PFSK-1 (cell line): ENCODE data around the gene CDKL5.

Experiments used
- POLR2AphosphoS5 ChIP-seq: IDR thresholded peaks from 2 replicates; pipeline ENCODE4 v1.6.1; 2012; ENCODE audit warnings: low read depth, mild to moderate bottlenecking, control low read depth, low read length, moderate library complexity
- TAF1 ChIP-seq: IDR thresholded peaks from 2 replicates; pipeline ENCODE4 v1.6.1; 2012; ENCODE audit warnings: low read length, control low read depth, borderline replicate concordance; ENCODE audit not compliant: insufficient read depth
- TF ChIP-seq, protein P1 (sequence below), 2 experiments: IDR thresholded peaks; 2 replicates each; pipeline versions ENCODE4 v1.6.1 to v1.8.0; 2011 to 2012; ENCODE audit warnings: low read depth in 2 of 2, low read length in 2 of 2, control low read depth in 1 of 2, inconsistent platforms in 1 of 2, mild to moderate bottlenecking in 1 of 2, moderate library complexity in 1 of 2; ENCODE audit not compliant: insufficient read depth in 1 of 2

DNA sequence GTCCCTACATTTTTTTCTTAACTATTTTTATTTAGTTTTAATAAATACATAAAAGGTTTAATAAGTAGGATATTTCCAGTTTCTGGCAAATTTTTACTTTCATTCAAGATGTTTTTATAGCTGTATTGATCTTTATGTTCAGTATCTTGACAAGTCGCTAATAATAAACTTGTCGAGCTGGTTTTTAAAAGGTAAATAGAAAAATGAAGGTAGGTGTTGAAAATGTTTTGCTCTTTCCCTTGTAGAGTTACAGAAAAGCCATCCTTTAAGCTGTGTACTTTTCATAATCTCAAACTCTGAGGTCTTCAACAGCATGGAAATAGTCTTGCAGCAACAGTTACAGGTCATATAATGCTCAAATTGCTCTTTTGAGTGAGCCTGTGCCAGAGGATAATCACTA, 193.9 kb downstream of the CDKL5 start:
- TF ChIP-seq, protein P1, sequence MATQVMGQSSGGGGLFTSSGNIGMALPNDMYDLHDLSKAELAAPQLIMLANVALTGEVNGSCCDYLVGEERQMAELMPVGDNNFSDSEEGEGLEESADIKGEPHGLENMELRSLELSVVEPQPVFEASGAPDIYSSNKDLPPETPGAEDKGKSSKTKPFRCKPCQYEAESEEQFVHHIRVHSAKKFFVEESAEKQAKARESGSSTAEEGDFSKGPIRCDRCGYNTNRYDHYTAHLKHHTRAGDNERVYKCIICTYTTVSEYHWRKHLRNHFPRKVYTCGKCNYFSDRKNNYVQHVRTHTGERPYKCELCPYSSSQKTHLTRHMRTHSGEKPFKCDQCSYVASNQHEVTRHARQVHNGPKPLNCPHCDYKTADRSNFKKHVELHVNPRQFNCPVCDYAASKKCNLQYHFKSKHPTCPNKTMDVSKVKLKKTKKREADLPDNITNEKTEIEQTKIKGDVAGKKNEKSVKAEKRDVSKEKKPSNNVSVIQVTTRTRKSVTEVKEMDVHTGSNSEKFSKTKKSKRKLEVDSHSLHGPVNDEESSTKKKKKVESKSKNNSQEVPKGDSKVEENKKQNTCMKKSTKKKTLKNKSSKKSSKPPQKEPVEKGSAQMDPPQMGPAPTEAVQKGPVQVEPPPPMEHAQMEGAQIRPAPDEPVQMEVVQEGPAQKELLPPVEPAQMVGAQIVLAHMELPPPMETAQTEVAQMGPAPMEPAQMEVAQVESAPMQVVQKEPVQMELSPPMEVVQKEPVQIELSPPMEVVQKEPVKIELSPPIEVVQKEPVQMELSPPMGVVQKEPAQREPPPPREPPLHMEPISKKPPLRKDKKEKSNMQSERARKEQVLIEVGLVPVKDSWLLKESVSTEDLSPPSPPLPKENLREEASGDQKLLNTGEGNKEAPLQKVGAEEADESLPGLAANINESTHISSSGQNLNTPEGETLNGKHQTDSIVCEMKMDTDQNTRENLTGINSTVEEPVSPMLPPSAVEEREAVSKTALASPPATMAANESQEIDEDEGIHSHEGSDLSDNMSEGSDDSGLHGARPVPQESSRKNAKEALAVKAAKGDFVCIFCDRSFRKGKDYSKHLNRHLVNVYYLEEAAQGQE (IDR thresholded peaks at IDR 0.05; ENCODE audit: insufficient read depth in 1 of 2, low read depth in 2 of 2, low read length in 2 of 2): no peak
- TF ChIP-seq POLR2AphosphoS5 (no peak), TAF1 (no peak)
